GM21528 (cell line): Measurements from ENCODE around the gene ZNF217.
"Not testable (repeated sequence)": the region's sequence is repeated elsewhere in the genome, so short reads cannot be mapped to it uniquely, and the experiment has no call there.

ENCODE experiments used
- ATAC-seq: cut with Tn5 transposase; IDR thresholded peaks from one replicate; pipeline ENCODE4 v1.9.1; 2021; ENCODE audit warnings: mild to moderate bottlenecking, moderate library complexity; ENCODE audit not compliant: unreplicated experiment, low FRiP score

The ZNF217 gene

DNA sequence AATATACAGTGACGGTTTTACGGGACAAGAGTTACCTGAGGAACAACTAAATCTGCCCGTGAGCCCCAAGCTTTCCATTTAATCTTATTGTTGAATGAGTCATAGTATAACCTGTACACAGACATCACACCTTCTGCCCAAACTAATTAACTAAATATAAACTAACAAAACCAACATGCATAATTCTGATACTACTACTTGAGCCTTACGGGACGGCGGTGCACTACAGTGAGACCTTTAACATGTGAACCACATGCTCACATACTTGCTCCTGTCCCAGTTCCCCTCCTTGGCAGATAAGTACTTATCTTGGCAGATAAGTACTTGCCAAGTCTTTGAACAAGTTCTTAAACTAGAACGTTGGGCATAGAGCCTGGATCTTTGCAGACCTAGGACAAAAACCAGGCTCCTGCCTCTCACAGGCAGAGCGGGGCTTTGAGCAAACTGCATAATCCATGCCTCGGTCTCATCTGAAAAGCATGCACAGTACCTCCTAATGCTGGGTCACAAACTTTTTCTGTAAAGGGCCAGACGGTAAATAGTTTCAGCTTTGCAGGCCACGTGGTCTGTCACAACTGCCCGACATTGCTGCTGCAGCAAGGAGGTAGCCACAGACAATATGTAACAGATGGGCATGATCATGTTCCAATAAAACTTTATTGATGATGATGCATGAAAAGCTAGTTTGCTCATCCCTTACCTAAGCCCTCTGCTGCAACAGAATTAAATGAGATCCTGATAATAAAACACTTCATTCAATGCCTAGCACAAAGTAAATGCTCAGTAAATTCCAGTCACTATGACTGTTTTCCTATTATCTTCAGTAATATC is 23.0 kb downstream of the ZNF217 start:
- no peak for ATAC-seq

DNA sequence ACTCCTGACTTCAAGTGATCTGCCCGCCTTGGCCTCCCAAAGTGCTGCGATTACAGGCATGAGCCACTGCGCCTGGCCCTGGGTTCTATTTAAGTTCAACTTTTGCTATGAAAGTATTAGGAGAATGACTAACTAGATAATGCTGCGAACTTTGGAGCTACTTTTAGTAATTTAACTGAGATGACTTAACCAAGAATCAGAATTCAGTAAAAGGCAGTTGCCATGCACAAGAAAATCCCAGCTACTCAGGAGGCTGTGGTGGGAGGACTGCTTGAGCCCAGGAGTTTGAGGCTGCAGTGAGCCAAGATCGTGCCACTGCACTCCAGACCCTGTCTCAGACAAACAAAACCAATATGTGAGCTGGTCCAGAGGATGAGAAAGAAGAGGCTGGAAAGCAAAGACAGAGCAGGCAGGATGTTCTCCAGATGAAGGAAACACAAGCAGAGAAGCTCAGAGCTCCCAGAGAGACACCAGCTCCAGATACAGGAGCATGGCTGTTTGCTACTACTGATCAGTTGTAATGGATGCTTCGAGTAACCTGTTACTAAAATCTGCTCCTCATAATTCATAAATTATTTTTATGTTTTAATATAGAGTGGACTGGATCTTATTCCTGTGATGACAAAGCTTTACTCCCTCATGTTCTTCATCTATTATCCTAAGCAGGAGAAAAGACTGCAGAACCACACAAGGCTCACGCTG is 23.9 kb downstream of the ZNF217 start:
- no peak for ATAC-seq

DNA sequence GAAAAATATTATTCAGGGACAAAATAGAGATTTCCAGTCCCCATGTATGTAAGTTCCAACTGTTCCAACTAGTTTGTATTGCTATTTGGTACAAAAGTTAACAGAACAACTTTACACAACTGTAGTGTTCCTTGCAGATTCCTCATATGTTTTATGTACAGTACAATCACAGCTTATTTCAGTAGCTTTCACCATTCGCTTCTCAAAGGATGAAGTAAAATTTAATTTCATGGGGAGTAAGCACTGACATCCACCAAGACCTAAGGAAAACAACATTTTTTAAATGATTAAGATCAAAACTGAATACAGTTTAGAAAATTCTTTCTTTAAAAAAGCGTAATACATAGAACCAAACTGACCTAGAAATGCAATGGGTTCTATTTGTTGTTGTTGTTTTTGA is 24.6 kb downstream of the ZNF217 start:
- no peak for ATAC-seq

DNA sequence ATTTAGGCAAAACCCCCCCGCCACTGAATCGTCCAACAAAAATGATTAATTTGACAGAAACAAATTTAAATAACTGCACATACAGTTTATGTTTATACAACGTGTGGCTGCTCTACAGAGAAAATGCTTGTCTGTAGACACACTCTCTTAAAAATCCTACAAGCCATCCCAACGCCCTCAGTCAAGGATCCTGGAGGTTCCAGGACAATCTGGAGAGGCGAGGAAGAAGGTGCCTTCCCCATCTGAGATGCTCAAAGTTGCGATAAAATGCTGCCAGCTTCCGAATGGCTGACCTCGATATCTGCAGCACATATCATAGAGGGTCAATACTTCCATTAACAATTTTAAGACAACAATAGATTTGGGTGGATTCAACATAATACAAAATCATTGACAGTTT is 25.3 kb downstream of the ZNF217 start:
- no peak for ATAC-seq

DNA sequence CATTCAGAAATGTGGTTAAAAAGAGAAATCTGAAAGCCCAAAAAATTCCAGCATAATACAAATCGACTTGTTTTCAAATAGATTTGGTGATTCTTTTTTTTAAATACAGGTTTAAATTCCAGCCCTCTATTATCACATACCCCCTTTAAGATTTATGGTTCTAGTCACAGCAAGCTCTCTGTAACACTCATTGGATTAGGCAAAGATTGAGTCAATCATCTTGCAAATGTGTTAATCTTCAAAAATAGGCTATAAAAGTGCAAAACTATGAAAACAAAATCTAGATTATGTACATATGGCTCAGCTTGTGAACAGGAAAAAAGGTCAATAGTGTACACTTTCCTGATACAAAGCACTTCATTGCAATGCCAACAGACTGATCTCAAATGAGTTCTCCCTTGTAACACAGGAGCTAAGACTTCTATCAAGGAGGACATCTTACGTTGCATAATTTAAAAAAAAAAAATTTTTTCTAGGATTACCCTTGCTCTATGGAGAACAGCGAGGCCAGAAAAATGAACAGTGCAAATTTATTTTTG is 26.2 kb downstream of the ZNF217 start:
- no peak for ATAC-seq

DNA sequence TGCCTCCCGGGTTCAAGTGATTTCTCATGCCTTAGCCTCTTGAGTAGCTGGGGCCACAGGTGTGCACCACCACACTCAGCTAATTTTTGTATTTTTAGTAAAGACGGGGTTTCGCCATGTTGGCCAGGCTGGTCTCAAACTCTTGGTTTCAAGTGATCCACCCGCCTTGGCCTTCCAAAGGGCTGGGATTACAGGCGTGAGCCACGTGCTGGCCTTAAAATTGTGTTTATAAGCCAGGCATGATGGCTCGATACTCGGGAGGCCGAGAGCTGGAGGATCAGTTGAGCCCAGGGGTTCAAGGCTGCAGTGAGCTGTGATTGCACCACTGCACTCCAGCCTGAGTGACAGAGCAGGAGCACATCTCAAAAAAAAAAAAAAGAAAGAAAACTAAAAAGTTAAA is 27.0 kb downstream of the ZNF217 start:
- ATAC-seq = not testable (repeated sequence)

DNA sequence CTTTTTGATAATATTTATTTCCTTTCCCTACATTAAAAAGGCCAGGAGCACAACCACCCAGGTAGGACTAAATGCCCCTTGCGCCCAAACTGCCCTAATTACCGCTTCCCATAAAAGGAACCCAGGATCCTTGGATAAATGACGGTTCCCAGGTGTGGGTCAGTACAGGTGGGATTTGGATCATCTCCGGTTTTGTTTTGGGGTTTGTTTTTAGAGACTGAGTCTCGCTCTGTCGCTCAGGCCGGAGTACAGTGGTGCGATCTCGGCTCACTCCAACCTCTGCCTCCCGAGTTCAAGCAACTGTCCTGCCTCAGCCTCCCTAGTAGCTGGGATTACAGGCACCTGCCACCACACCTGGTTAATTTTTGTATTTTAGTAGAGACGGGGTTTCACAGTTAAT is 28.4 kb downstream of the ZNF217 start:
- ATAC-seq = no peak

DNA sequence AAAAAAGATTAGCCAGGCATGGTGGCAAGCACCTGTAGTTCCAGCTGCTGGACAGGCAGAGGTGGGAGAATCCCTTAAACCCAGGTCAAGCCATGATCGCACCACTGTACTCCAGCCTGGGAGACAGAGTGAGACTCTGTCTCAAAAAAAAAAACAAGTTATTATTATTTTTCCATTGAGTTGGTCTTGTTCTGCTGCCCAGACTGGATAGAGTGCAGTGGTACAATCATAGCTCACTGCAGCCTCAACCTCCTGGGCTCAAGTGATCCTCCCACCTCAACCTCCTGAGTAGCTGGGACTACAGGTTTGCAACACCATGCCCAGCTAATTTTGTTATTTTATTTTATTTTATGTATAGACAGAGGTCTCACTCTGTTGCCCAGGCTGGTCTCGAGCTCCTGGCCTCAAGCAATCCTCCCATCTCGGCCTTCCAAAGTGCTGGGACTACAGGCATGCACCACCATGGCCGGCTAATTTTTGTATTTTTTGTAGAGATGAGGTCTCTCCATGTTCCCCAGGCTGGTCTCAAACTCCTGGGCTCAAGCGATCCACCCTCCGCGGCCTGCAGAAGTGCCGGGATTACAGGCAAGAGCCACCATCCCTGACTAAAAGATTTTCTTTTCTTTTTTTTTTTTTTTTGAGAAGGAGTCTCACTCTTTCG is 31.4 kb downstream of the ZNF217 start:
- not testable (repeated sequence) for ATAC-seq

DNA sequence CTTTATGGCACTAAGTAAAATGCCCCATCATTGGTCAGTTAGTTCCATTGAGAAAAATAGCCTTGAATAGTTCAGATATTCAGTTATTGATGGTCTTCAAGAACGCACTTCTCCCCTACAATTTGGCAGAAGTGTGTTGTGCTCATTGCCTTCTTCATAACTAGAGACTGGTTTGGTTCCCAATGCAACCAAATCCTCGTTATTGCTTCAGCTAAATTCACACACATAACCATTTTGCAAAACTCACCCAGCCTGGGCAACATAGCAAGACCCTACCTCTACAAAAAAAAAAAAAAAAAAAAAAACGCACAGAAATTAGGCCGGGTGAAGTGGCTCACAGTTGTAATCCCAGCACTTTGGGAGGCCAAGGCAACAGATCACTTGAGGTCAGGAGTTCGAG is 32.1 kb downstream of the ZNF217 start:
- no peak for ATAC-seq

DNA sequence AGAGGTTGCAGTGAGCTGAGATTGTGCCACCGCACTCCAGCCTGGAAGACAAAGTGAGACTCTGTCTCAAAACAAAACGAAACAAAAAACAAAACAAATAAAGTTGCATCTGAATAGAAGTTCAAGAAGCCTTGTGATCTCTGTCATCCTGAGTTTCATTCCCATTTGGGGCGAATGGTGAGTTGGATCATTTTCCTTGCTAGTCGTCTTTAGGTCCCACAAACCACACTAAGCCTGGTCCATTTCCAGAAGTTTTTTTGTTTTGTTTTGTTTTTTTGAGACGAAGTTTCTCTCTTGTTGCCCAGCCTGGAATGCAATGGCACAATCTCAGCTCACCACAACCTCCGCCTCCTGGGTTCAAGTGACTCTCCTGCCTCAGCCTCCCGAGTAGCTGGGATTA is 33.8 kb downstream of the ZNF217 start:
- ATAC-seq = no peak

DNA sequence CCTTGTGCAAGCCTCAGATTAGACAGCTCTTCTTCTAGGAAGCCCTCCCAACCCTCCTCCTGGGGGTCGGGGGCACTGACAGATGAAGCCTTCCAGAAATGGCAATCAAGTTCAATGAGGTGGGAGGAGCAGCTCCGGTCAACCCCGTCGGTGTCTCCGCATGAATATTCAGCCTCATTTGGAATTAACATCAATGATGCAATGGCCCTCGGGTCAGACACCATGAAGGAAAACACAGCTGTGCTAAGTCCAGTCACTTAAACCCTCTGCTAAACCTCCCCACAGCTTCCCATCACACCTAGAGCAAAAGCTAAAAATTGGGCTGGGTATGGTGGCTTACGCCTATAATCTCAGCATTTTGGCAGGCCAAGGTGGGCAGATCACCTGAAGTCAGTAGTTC is 36.5 kb downstream of the ZNF217 start:
- ATAC-seq = no peak

DNA sequence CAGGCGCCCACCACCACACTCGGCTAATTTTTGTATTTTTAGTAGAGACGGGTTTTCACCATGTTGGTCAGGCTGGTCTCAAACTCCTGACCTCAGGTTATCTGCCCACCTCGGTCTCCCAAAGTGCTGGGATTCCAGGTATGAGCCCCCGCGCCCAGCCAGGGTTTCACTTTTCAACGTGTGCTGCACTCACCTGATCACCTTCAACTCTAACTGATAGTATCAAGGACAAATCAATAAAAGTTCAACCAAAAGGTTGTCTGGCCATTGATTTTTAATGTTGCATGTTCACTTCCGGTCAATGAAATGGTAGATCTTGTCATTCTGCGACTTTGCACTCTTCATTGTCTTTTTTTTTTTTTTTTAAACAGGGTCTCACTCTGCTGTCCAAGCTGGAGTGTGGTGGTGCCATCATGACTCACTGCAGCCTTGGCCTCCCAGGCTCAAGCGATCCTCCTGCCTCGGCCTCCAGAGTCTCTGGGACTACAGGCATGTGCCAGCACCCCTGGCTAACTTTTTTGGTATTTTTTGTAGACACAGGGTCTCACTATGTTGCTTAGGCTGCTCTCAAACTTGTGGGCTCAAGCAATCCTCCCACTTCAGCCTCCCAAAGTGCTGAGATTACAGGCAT is 37.3 kb downstream of the ZNF217 start:
- no peak for ATAC-seq

DNA sequence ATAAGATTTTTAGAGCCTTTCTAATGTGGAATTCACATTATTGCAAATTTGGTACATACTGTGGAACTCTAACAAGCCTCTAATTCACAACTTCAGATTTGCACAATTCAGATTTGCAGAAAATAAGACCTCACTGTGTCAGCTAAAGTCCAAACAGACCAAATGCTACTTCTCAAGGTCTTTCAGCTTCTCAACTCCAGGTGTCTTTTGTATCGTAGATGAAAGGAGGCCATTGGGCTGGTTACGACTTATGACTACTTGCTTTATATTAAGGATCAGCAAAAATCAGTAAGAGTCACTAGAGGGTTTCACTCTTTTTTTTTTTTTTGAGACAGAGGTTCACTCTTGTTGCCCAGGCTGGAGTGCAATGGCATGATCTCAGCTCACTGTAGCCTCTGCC is 37.8 kb downstream of the ZNF217 start:
- no peak for ATAC-seq

DNA sequence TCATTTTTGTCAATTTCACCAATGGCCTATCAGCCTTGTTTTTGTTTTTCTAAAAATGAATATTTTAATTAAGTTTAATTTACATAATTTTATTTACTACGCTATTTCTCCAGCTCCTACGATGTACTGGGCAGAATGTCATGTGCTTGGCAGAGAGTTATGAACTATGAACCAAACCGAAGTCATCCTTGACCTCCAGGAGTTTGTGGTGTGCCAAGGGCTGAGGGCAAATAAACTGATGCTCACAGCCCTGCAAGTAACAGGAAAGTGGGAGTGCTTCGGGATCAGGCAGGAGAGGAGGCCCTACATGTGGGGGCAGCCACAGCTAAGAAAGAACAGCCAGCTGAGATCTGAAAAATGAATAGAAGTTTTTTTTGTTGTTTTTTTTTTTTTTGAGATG is 38.6 kb downstream of the ZNF217 start:
- ATAC-seq = no peak

DNA sequence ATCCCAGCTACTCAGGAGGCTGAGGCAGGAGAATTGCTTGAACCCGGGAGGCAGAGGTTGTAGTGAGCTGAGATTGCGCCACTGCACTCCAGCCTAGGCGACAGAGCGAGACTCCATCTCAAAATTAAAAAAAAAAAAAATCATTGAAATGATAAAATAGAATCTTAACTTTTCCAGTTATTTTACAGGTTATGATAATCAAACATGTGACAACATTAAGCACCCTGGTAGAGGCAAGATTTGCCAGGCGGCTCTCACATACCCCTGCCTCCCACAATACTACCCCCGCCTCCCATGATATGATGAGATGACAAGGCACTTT is 41.1 kb downstream of the ZNF217 start:
- not testable (repeated sequence) for ATAC-seq

DNA sequence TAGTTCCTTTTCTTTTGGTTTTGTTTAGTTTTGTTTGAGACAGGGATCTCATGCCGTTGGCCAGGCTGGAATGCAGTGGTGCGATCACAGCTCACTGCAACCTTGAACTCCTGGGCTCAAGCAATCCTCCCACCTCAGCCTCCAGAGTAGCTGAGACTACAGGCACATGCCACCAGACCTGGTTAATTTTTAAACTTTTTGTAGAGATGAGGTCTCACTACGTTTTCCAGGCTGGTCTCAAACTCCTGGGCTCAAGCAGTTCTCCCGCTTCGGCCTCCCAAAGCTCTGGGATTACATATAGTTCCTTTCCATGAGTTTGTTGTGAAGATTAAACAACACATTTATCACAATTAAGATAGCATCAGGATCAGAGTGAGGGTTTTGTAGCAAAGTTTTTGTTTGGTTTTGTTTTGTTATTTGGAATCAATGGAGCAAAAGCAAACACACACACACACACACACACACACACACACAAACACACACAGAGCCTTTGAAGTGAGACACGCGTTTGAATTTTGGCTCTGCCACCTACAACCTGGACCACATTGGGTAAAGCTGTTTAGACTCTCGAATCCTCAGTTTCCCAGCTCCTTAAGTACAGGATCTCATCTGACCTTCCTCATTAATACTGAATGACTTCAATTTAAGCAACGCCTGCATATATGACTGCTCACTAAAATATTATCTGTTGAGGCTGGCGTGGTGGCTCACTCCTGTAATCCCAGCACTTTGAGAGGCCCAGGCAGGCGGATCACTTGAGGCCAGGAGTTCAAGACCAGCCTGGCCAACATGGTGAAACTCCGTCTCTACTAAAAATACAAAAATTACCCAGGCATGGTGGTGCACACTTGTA is 41.7 kb downstream of the ZNF217 start:
- not testable (repeated sequence) for ATAC-seq

DNA sequence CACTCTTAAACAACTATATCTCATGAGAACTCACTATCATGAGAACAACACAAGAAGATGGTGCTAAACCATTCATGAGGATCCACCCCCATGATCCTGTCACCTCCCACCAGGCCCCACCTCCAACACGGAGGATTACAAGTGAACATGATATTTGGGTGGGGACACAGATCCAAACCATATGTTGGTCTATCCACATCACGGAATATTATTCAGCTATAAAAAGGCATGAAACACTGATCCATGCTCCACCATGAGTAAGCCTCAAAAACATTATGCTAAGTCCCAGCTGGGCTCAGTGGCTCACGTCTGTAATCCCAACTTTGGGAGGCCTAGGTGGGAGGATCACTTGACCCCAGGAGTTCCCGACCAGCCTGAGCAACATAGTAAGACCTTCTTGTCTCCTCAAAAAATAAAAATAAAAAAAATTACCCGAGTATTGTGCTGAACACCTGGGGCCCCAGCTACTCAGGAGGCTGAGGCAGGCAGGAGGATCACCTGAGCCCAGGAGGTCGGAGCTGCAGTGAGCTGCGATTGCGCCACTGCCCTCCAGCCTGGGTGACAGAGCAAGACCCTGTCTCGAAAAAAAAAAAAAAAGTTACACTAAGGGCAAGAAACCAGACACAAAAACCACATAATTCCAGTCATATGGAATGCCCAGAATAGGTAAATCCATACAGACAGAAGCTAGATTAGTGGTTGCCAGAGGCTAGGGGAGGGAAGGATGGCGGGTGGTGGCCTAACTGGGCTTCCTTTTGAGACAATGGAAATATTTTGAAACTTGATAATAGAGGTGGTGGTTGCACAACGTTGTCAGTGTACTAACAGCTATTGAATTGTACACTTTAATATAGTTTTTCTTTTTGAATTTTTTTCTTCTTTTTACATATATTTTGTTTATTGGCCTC is 43.1 kb downstream of the ZNF217 start:
- ATAC-seq = no peak

DNA sequence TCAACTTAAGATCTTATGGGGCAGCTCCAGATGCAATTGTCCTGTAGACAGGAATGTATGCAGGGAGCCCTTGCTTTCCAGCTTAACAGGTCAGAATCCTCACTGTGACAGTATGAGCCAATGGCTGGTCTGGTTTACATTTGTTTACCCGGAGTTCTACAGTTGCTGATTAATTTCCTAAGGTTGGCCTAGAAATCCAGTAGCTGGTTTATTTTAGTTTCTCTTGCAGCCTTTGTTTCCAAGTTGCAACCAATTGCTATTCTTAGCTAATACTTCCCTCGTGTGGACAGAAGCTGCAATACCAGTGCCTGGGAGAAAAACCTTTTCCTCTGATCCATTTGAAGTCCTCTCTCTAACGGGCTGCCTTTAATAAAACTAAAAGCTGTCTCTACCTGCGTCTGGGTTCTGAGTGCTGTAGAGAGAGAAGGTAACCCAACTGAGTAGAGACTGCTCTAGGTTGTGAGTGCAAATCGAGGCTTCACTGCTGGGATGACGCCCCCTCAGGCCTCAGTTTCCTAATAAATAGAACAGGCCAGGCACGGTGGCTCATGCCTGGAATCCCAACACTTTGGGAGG is 45.9 kb downstream of the ZNF217 start:
- ATAC-seq = no peak

DNA sequence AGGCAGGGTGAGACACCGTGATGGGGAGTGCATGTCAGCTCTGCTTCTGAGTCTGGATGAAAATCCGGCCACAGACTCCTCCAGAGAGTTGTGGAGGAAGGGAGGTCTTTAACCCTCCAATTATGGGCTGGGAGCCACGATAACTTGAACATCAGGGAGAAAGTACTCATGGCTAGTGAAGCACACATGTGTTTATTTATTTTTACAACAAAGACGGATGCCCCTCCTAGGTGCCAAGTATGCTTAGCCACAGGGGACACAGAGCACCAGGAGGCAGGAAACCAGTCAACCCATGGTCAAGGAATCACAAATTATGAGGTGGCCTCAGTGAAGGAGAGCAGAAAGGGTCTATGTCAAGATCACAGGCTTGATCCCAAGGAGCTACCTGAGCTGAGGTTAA is 54.1 kb downstream of the ZNF217 start:
- ATAC-seq = no peak
